ENCODE measurements around the gene MCMBP.

The MCMBP gene

DNA sequence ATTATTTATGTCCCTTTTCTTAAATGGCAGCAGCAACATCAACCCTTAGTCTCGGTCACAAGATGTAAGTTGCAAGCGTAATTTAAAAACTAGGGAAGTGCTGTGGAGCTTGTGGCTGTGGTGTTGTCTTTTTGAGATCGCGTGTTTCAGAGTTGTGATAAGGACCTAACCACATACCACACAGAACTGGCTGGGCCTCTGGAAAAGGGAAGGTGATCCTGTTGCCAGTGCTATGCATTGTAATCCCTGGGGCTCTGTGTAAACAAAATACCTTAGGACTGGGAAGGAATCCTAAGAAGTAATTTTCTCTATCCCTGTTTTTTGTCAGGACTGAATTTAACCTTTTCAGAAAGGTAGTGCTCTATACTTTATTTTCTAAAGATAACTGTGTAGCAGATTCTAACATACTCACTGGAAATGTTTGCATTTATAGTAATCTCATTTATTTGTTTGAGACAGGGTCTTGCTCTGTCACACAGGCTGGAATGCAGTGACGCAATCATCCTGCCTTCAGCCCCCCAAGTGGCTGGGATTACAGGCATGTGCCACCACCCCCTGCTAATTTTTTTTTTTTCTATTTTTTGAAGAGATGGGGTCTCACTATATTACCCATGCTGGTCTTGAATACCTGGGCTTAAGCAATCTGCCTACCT is 86.4 kb downstream of the MCMBP start:
- Histone ChIP-seq H3K9ac (ENCODE audit: low read depth in 1 of 2, low read length in 2 of 2) (no peak overlapping the region), H3K36me3 (ENCODE audit: control insufficient read depth in 1 of 2, insufficient read depth in 2 of 2, low read length in 2 of 2) (no peaks in the 10 kb centered on the region), H3K27ac (ENCODE audit: low read depth, low read length) (no peak overlapping the region), H3K4me3 (ENCODE audit: low read depth in 1 of 2, low read length in 2 of 2) (no peak overlapping the region), H3K27me3 (ENCODE audit: control insufficient read depth in 1 of 2, insufficient read depth in 2 of 2, low read length in 2 of 2) (no peaks in the 10 kb centered on the region), H3K9me3 (ENCODE audit: control insufficient read depth in 1 of 2, low read length in 2 of 2) (no peaks in the 10 kb centered on the region), H3K4me1 (ENCODE audit: control insufficient read depth in 1 of 2, insufficient read depth in 2 of 2, low read length in 2 of 2) (peaks cover 0 to 4% of the 10 kb centered on the region in 2 donors)

DNA sequence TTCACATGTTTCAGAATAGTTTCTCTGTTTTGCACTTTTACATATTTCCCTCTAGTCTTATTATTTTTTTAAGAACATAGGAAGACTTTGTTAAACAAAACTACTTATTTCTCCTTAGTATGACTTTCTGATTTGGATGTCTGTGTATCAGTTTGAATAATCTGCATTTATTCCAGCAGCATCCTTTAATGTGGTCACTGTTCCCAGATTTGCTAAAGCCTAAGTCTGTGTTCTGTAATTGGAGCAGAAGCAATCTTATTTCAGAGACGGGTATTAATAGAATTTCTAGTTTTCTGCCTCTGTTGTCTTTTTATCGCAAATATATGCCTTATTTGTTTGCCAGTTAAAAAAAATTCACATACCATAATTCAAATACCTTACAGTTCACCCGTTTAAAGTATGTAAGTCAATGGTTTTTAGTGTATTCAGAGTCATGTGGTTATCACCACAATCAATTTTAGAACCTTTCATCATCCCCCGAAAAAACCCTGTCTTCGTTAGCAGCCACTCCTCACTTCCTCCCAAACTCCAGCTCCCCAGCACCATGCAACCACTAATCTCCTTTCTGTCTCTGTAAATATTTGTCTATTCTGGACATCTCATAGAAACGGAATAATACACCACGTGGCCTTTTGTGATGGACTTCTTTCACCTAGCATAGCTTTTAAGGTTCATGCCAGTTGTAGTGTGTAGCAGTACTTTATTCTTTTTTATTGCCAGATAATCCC is 88.1 kb downstream of the MCMBP start:
- no peaks in the 10 kb centered on the region for H3K27me3 ChIP-seq (ENCODE audit: control insufficient read depth in 1 of 2, insufficient read depth in 2 of 2, low read length in 2 of 2)

DNA sequence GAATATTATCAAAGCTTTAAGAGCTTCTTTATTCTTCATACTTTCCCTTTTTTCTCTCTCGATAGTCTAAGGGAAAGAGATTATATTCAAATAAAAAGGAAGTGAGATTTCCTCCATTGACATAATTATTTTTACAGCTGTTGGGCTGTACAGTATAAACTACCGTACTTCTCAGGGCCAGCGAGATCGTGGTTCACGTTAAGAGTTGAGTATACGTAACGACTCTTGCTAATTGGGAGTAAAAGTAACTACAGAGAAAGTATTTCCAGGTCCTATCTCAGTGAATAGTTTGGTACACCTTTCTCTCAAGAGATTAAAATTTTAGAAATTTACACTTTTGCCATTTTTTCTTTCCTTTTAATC is 89.0 kb downstream of the MCMBP start:
- H3K9me3 ChIP-seq (ENCODE audit: control insufficient read depth in 1 of 2, low read length in 2 of 2): no peaks in the 10 kb centered on the region
- no peaks in the 10 kb centered on the region for H3K27me3 ChIP-seq (ENCODE audit: control insufficient read depth in 1 of 2, insufficient read depth in 2 of 2, low read length in 2 of 2)
- no peak overlapping the region for H3K4me3 ChIP-seq (ENCODE audit: low read depth in 1 of 2, low read length in 2 of 2)
- no peak overlapping the region for H3K9ac ChIP-seq (ENCODE audit: low read depth in 1 of 2, low read length in 2 of 2)
- no peaks in the 10 kb centered on the region for H3K36me3 ChIP-seq (ENCODE audit: control insufficient read depth in 1 of 2, insufficient read depth in 2 of 2, low read length in 2 of 2)
- no peak overlapping the region for H3K27ac ChIP-seq (ENCODE audit: low read depth, low read length)
- peaks cover 0 to 4% of the 10 kb centered on the region in 2 donors for H3K4me1 ChIP-seq (ENCODE audit: control insufficient read depth in 1 of 2, insufficient read depth in 2 of 2, low read length in 2 of 2)

More for the DNA sequence above, 88.1 kb downstream of the MCMBP start:
- no peak overlapping the region for H3K9ac ChIP-seq (ENCODE audit: low read depth in 1 of 2, low read length in 2 of 2)
- no peak overlapping the region for H3K4me3 ChIP-seq (ENCODE audit: low read depth in 1 of 2, low read length in 2 of 2)
- H3K4me1 ChIP-seq (ENCODE audit: control insufficient read depth in 1 of 2, insufficient read depth in 2 of 2, low read length in 2 of 2): peaks cover 0 to 4% of the 10 kb centered on the region in 2 donors
- H3K27ac ChIP-seq (ENCODE audit: low read depth, low read length): no peak overlapping the region
- H3K36me3 ChIP-seq (ENCODE audit: control insufficient read depth in 1 of 2, insufficient read depth in 2 of 2, low read length in 2 of 2): no peaks in the 10 kb centered on the region
- no peaks in the 10 kb centered on the region for H3K9me3 ChIP-seq (ENCODE audit: control insufficient read depth in 1 of 2, low read length in 2 of 2)

DNA sequence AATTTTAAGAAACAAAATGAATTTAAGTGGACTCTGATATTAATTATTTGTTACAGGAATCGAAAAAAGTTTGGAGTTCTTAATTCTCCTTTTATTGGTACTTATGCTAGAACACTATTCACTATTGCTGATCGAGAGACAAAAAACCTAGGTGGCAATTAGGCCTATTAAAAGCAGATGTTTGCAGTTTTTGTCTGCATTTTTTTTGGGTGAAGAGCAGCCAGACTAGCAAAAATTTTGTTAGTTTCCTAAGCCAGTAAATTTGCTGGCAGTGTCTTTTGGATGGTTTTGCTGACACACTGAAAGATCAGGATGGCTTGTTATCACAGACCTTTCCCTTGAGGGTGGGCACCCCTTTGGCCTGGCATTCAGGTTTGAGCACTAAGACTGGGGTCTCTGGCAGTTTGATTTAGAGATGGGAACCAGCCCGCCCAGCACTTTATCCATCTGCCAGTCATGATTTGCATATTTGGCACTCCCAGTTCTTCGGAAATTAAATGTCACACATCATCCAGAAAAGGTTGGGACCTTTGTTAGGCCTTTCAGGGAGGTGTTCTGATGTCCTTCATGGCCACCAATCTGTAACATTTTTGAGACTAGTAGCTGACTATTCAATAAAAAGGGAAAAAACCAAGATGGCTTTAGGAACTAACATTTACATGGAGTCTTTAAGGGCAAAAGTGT is 89.5 kb downstream of the MCMBP start:
- Histone ChIP-seq H3K4me3 (ENCODE audit: low read depth in 1 of 2, low read length in 2 of 2) (no peak overlapping the region), H3K27ac (ENCODE audit: low read depth, low read length) (no peak overlapping the region), H3K27me3 (ENCODE audit: control insufficient read depth in 1 of 2, insufficient read depth in 2 of 2, low read length in 2 of 2) (no peaks in the 10 kb centered on the region), H3K9me3 (ENCODE audit: control insufficient read depth in 1 of 2, low read length in 2 of 2) (no peaks in the 10 kb centered on the region), H3K4me1 (ENCODE audit: control insufficient read depth in 1 of 2, insufficient read depth in 2 of 2, low read length in 2 of 2) (peaks cover 0 to 4% of the 10 kb centered on the region in 2 donors), H3K9ac (ENCODE audit: low read depth in 1 of 2, low read length in 2 of 2) (no peak overlapping the region), H3K36me3 (ENCODE audit: control insufficient read depth in 1 of 2, insufficient read depth in 2 of 2, low read length in 2 of 2) (no peaks in the 10 kb centered on the region)

DNA sequence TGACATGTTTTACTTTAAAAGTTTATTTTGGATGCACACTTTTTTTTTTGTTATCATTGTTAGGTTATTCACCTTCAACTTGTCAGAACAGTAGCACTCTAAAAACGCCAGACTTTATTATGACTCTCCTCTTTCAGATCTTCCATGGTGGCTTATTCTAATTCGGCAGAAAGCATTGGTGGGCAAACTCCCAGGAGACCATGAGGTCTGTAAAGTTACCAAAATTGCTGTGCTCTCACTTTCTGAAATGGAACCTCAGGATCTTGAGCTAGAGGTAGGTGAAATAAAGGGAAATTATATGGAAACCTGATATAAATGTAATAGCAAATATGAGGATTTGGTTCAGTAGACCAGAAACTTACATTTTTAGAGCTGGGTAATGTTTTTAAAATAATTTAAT is 91.1 kb downstream of the MCMBP start:
- Histone ChIP-seq H3K4me3 (ENCODE audit: low read depth in 1 of 2, low read length in 2 of 2) (no peak overlapping the region), H3K9me3 (ENCODE audit: control insufficient read depth in 1 of 2, low read length in 2 of 2) (no peaks in the 10 kb centered on the region), H3K27me3 (ENCODE audit: control insufficient read depth in 1 of 2, insufficient read depth in 2 of 2, low read length in 2 of 2) (no peaks in the 10 kb centered on the region), H3K36me3 (ENCODE audit: control insufficient read depth in 1 of 2, insufficient read depth in 2 of 2, low read length in 2 of 2) (no peaks in the 10 kb centered on the region), H3K9ac (ENCODE audit: low read depth in 1 of 2, low read length in 2 of 2) (no peak overlapping the region), H3K27ac (ENCODE audit: low read depth, low read length) (no peak overlapping the region), H3K4me1 (ENCODE audit: control insufficient read depth in 1 of 2, insufficient read depth in 2 of 2, low read length in 2 of 2) (peaks cover 0 to 4% of the 10 kb centered on the region in 2 donors)

DNA sequence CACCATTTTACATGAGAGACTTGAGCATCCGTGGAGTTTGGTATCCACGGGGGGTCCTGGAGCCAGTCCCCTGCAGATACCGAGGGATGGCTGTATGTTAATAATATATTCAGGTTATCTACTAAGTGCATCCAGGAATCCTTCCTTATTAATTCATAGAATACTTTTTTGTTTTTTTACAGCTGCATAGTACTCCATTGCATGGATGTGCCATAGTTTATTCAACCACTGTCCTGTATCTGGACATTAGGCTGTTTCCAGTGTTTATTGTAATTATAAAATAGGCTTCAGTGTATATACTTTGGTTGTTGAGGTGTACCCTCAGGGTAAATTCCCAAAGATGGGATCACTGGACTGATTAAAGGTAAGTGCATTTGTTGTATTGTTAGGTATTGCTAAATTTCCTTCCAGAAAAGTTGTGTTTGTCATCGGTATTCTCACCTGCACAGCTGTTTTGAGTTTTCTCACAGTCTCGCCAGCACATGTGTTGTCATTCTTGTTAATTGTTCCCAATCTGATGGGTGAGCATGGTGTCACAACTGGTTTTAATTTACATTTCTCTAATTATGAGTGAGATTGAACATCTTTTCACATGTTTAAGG is 91.7 kb downstream of the MCMBP start:
- no peak overlapping the region for H3K27ac ChIP-seq (ENCODE audit: low read depth, low read length)
- no peak overlapping the region for H3K4me3 ChIP-seq (ENCODE audit: low read depth in 1 of 2, low read length in 2 of 2)
- H3K9me3 ChIP-seq (ENCODE audit: control insufficient read depth in 1 of 2, low read length in 2 of 2): no peaks in the 10 kb centered on the region
- peaks cover 0 to 4% of the 10 kb centered on the region in 2 donors for H3K4me1 ChIP-seq (ENCODE audit: control insufficient read depth in 1 of 2, insufficient read depth in 2 of 2, low read length in 2 of 2)
- no peak overlapping the region for H3K9ac ChIP-seq (ENCODE audit: low read depth in 1 of 2, low read length in 2 of 2)
- H3K36me3 ChIP-seq (ENCODE audit: control insufficient read depth in 1 of 2, insufficient read depth in 2 of 2, low read length in 2 of 2): no peaks in the 10 kb centered on the region
- no peaks in the 10 kb centered on the region for H3K27me3 ChIP-seq (ENCODE audit: control insufficient read depth in 1 of 2, insufficient read depth in 2 of 2, low read length in 2 of 2)
